Activated naive CD8-positive, alpha-beta T cell treated with anti-CD3 and anti-CD28 coated beads, Interleukin-2, amount 10 ng/mL, durations not matched to agents 7 days and 5 days (primary cell): ENCODE measurements around the gene GIMAP7. TPM values are rescaled to one million over a fixed set of nuclear protein-coding genes. Genes with fewer than 3 reads are reported as not detected.
"Not testable (repeated sequence)": the region's sequence is repeated elsewhere in the genome, so short reads cannot be mapped to it uniquely, and the experiment has no call there.

Experiments
- ATAC-seq: fragments of 150-1000 bp; cut with Tn5 transposase; one replicate; pipeline ENCODE4 v1.10.0; 2021; ENCODE audit warnings: low read depth, moderate library complexity
- POLR2A ChIA-PET: fragments of 350-600 bp; sonication (Branson Sonifier 250); formaldehyde crosslinking; loops from one replicate; lab custom pipeline; 2021; ENCODE audit warnings: antibody characterized with exemption; lab: Charles Lee
- DNase-seq: peaks from one replicate; pipeline ENCODE4 v3.0.0; 2021
- H3K27ac Mint-ChIP-seq: one replicate; pipeline ENCODE4 v1.8.0; 2022; ENCODE audit warnings: mild to moderate bottlenecking, mixed read lengths
- H3K27me3 Mint-ChIP-seq: one replicate; pipeline ENCODE4 v1.8.0; 2022; ENCODE audit warnings: mild to moderate bottlenecking, moderate library complexity, mixed read lengths
- H3K36me3 Mint-ChIP-seq: one replicate; pipeline ENCODE4 v1.8.0; 2021; ENCODE audit warnings: mild to moderate bottlenecking, mixed read lengths
- H3K4me1 Mint-ChIP-seq: one replicate; pipeline ENCODE4 v1.8.0; 2021; ENCODE audit warnings: mixed read lengths
- H3K4me3 Mint-ChIP-seq: one replicate; pipeline ENCODE4 v1.8.0; 2022; ENCODE audit warnings: mild to moderate bottlenecking, moderate library complexity, mixed read lengths
- H3K9me3 Mint-ChIP-seq: one replicate; pipeline ENCODE4 v1.8.0; 2021; ENCODE audit warnings: mixed read lengths
- total RNA-seq, 2 experiments: library from RNA; stranded (reverse); gene quantifications; one replicate each; pipeline ENCODE4 v1.2.3, GENCODE V29; 2021

GIMAP7 gene
- total RNA-seq, 2 experiments from 2014 or later = 203 to 212 TPM

DNA sequence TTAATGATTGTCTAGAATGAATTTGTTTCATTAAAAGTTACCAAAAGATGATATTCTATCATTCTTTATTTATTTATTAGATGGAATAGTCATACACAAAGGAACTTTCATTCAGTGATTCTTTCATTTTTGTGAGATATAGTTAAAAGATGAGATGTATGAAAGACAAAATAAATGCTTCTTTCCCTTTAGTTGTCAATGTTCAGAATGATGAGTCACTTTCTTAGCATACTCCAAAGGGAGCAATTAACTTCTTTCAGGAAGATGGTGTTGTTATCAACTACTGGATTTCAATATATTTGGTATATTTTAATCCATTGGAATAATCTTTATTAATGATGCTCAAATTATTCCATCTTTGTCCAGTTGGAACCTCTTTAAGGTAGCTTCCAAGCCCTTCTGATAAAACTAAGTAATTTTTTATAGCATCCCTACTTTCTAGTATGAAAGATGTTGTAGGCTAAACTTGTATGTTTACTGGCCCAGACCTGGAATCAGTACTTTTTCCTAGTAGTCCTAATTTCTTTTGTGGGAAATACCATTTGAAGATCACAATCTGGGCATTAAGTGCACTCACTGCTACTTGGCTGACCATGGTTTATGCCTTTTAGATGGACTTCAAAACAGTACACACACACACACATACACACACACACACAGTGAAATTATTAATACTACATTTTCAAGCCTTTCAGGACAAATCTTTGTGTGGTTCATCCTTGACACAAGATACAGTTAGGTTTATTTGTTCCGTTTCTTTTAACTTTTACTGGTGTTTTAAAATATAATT is 2.5 kb downstream of the GIMAP7 start:
- Mint-ChIP-seq H3K4me1 (peaks cover 36% of the 10 kb centered on the region), H3K27ac (peak overlapping the region; percentile 74)
- ATAC-seq = no peak

DNA sequence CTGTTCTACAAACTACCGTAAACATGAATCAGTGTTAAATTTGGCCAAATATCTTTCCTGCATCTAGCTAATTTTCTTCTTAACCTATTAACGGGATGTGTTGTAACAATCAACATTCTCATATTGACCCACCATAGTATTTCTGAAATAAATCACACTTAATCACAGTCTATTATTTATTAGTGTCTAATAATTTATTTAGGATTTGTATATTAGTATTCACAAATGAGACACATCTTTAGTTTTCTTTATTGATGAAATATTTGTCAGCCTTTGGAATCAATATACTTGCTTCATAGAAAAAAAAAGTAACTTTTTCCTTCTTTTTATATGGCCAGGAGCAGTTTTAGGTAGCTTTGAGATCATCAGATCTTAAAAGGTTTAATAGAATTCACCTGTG is 4.6 kb downstream of the GIMAP7 start:
- Mint-ChIP-seq H3K36me3 (peaks cover 62% of the 10 kb centered on the region), H3K4me3 (peak overlapping the region; percentile 100)

More for the DNA sequence above, 2.5 kb downstream of the GIMAP7 start:
- DNase-seq = no peak
- H3K36me3 Mint-ChIP-seq = peaks cover 44% of the 10 kb centered on the region
- H3K9me3 Mint-ChIP-seq = no peaks in the 10 kb centered on the region
- POLR2A ChIA-PET = interaction anchor here (1.1 to 8.1 kb wide), 6 partner anchors 13 to 238 kb away, joined by 3 to 212 read pairs (median 58); partner anchors contain the start of genes GIMAP1, GIMAP4 and GIMAP8
- peak overlapping the region; percentile 100 for H3K4me3 Mint-ChIP-seq
- no peaks in the 10 kb centered on the region for H3K27me3 Mint-ChIP-seq

GRCh38 chr7:150520145-150520544 is 5.5 kb downstream of the GIMAP7 start:
- Mint-ChIP-seq H3K9me3 (peaks cover 4% of the 10 kb centered on the region), H3K27me3 (no peaks in the 10 kb centered on the region), H3K27ac (peak overlapping the region; percentile 90), H3K4me3 (peak overlapping the region; percentile 100), H3K4me1 (peaks cover 25% of the 10 kb centered on the region), H3K36me3 (peaks cover 63% of the 10 kb centered on the region)
- ATAC-seq (peak; percentile 49), DNase-seq (peak; percentile 53)
- POLR2A ChIA-PET = interaction anchor here (0.6 to 8.1 kb wide), 9 partner anchors 39 to 236 kb away, joined by 3 to 103 read pairs (median 7); partner anchors contain the start of genes GIMAP1, GIMAP4, GIMAP5 and GIMAP8

More for the DNA sequence above, 4.6 kb downstream of the GIMAP7 start:
- Mint-ChIP-seq H3K9me3 (peaks cover 2% of the 10 kb centered on the region), H3K4me1 (peaks cover 24% of the 10 kb centered on the region), H3K27ac (peak overlapping the region; percentile 91), H3K27me3 (no peaks in the 10 kb centered on the region)
- ATAC-seq = no peak
- POLR2A ChIA-PET = interaction anchor here (0.9 to 8.1 kb wide), 6 partner anchors 38 to 224 kb away, joined by 3 to 103 read pairs (median 7); partner anchors contain the start of genes GIMAP2, GIMAP4 and GIMAP8
- DNase-seq = no peak

DNA sequence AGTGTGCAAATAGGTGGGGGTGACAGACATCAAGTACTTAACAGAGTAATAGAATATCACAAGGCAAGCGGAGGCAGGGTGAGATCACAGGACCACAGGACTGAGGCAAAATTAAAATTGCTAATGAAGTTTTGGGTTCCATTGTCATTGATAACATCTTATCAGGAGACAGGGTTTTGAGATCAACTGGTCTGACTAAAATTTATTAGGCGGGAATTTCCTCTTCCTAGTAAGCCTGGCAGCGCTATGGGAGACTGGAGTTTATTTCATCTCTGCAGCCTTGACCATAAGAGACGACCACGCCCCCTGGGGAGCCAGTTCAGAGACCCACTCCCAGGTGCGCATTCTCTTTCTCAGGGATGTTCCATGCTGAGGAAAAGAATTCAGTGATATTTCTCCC is 8.3 kb downstream of the GIMAP7 start:
- POLR2A ChIA-PET = not testable (repeated sequence)

GRCh38 chr7:150524018-150524417 is 9.3 kb downstream of the GIMAP7 start:
- peaks cover 32% of the 10 kb centered on the region for H3K4me1 Mint-ChIP-seq

More for the DNA sequence above, 8.3 kb downstream of the GIMAP7 start:
- DNase-seq, H3K27me3 Mint-ChIP-seq, ATAC-seq, H3K27ac Mint-ChIP-seq: not testable (repeated sequence)
- peaks cover 71% of the 10 kb centered on the region for H3K36me3 Mint-ChIP-seq
- H3K4me1 Mint-ChIP-seq = peaks cover 34% of the 10 kb centered on the region
- peaks cover 12% of the 10 kb centered on the region for H3K9me3 Mint-ChIP-seq
- peak overlapping the region; percentile 59 for H3K4me3 Mint-ChIP-seq

GRCh38 chr7:150531704-150532103 is 17.0 kb downstream of the GIMAP7 start:
- Mint-ChIP-seq H3K9me3 (peaks cover 50% of the 10 kb centered on the region), H3K27me3 (no peaks in the 10 kb centered on the region), H3K27ac (no peak overlapping the region), H3K4me1 (peaks cover 10% of the 10 kb centered on the region), H3K4me3 (no peak overlapping the region), H3K36me3 (peaks cover 60% of the 10 kb centered on the region)
- ATAC-seq (no peak), DNase-seq (no peak)
- POLR2A ChIA-PET = no interaction called here

More at GRCh38 chr7:150524018-150524417, 9.3 kb downstream of the GIMAP7 start:
- H3K9me3 Mint-ChIP-seq = peaks cover 21% of the 10 kb centered on the region
- DNase-seq (no peak), ATAC-seq (peak; percentile 43)
- peaks cover 74% of the 10 kb centered on the region for H3K36me3 Mint-ChIP-seq
- H3K27me3 Mint-ChIP-seq = no peaks in the 10 kb centered on the region
- POLR2A ChIA-PET = no interaction called here
- H3K27ac Mint-ChIP-seq = no peak overlapping the region
- no peak overlapping the region for H3K4me3 Mint-ChIP-seq

DNA sequence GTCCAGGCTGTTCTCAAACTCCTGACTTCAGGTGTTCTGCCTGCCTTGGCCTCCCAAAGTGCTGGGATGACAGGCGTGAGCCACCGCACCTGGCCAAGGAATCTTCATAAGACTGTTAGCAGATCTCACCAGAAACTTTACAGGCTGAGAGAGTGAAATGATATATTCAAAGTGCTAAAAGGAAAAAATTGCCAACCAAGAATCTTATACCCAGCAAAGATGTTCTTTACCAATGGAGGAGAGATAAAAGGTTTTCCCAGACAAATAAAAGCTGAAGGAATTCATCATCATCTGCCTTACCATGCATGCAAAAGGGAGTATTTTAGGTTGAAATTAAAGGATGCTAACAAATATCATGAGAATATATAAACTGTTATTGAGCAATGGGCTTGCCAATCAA is 23.6 kb downstream of the GIMAP7 start:
- POLR2A ChIA-PET = no interaction called here
- Mint-ChIP-seq H3K36me3 (peaks cover 41% of the 10 kb centered on the region), H3K9me3 (peaks cover 34% of the 10 kb centered on the region), H3K4me1 (peaks cover under 1% of the 10 kb centered on the region), H3K27me3 (no peaks in the 10 kb centered on the region), H3K4me3 (no peak overlapping the region), H3K27ac (no peak overlapping the region)
- ATAC-seq = no peak
- no peak for DNase-seq

DNA sequence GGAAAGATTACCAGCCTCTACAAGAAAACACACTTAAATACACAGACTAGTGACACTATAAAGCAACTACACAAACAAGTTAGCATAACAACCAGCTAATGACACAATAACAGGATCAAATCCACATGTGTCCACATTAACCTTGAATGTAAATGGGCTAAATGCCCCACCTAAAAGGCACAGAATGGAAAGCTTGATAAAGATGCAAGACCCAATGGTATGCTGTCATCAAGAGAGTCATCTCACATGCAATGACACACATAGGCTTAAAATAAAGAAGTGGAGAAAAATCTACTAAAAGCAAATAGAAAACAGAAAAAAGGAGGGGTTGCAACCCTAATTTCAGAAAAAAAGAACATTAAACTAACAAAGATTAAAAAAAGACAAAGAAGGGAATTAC is 38.5 kb downstream of the GIMAP7 start:
- H3K27me3 Mint-ChIP-seq = no peaks in the 10 kb centered on the region
- H3K4me1 Mint-ChIP-seq = peaks cover 16% of the 10 kb centered on the region
- no peak overlapping the region for H3K27ac Mint-ChIP-seq
- no peak overlapping the region for H3K4me3 Mint-ChIP-seq
- DNase-seq = no peak
- POLR2A ChIA-PET = interaction anchor here (0.8 to 1.7 kb wide), 2 partner anchors 10 to 17 kb away, joined by 3 read pairs; no protein-coding TSS in a partner anchor
- ATAC-seq = no peak
- H3K36me3 Mint-ChIP-seq = peaks cover 57% of the 10 kb centered on the region
- peaks cover 35% of the 10 kb centered on the region for H3K9me3 Mint-ChIP-seq

DNA sequence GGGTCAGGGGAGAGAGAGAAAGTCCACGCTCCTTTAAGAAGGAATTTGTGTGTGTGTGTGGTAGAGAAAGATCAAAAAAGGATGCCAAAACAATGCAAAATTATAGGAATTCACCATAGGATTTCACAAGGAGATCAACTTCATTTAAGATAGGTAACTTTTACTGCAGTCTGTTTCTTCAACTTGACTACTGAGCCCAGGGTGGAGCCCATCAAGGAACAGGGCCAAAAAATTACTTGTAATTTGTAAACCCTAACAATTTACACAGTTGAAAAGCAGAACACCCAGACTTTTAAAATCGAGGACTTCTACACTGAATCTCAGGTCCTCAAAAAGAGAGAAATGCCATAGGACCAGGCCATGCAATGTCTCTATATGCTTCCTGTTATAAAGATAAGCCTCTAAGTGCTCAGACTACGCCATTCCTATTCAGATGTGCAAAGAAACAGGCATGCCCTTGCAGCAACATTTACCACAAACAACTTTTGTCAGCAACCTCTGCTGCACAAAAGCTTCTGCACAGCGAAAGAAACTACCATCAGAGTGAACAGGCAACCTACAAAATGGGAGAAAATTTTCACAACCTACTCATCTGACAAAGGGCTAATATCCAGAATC is 42.0 kb downstream of the GIMAP7 start:
- peaks cover 39% of the 10 kb centered on the region for H3K9me3 Mint-ChIP-seq
- H3K36me3 Mint-ChIP-seq = peaks cover 68% of the 10 kb centered on the region
- no peak for DNase-seq
- H3K4me3 Mint-ChIP-seq = peak overlapping the region; percentile 65
- peak; percentile 98 for ATAC-seq
- H3K27ac Mint-ChIP-seq = peak overlapping the region; percentile 96
- H3K27me3 Mint-ChIP-seq = no peaks in the 10 kb centered on the region
- POLR2A ChIA-PET = no interaction called here
- peaks cover 24% of the 10 kb centered on the region for H3K4me1 Mint-ChIP-seq

DNA sequence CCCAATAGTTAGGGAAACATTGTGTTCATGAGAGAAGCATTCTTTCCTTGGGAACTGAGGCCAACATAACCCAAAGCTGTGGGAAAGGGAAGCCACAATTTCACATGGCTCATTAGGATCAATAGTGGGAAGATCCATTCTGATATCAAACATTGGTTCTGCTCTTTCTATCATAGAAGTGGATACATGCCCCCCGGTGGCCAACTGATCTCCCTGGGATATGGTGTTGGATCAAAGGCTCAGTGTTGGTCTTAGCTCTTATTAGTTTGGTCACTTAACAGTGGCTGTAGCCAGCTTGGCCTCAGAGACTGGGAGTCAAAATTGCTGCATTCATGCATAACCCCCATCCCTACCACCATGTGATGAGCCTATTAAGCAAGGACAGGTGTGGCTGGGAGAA is 45.8 kb downstream of the GIMAP7 start:
- DNase-seq = no peak
- no peak for ATAC-seq
- Mint-ChIP-seq H3K4me3 (no peak overlapping the region), H3K36me3 (peaks cover 48% of the 10 kb centered on the region), H3K4me1 (peaks cover 52% of the 10 kb centered on the region), H3K27me3 (no peaks in the 10 kb centered on the region), H3K9me3 (peaks cover 22% of the 10 kb centered on the region), H3K27ac (no peak overlapping the region)
- POLR2A ChIA-PET = no interaction called here

DNA sequence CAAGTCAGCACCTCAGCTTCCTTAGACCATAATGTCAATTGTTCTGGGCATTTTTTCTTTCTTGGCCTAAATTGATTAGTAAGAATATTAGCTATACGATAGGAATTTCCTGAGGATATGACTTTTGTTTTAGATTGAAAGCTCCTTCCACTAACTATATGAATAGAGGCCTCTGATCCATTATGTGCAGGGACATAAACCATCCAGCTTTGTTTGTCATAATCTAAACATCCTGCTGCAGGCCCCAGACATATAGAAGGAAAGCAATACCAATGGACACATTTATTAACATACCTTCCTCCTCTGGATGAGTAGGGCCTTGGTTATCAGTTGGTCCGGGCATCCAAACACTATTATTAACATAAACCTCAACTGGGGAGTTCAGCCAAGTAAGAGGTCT is 48.2 kb downstream of the GIMAP7 start:
- Mint-ChIP-seq H3K27me3 (no peaks in the 10 kb centered on the region), H3K4me1 (peaks cover 49% of the 10 kb centered on the region), H3K36me3 (peaks cover 45% of the 10 kb centered on the region), H3K9me3 (peaks cover 22% of the 10 kb centered on the region), H3K27ac (peak overlapping the region; percentile 82), H3K4me3 (peak overlapping the region; percentile 42)
- POLR2A ChIA-PET = interaction anchor here (0.5 to 1.5 kb wide), 6 partner anchors 10 to 196 kb away, joined by 3 to 5 read pairs (median 3); partner anchors contain the start of genes GIMAP1 and GIMAP8
- DNase-seq (no peak), ATAC-seq (no peak)

DNA sequence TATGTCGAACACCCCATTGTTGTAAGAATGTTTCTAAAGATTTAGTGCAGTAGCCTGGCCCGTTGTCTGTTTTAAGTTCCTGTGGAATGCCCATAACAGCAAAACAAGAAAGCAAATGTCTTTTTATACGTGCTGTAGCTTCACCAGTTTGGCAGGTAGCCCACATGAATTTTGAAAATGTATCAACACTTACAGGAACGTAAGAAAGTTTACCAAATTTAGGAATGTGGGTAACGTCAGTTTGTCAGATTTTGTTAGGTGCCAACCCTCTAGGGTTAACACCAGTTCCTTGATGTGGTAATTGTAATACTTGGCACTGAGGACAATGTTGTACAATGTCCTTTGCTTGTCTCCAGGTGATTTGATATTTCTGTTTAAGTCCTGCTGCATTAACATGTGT is 49.3 kb downstream of the GIMAP7 start:
- no peak for DNase-seq
- Mint-ChIP-seq H3K4me3 (peak overlapping the region; percentile 42), H3K27me3 (no peaks in the 10 kb centered on the region), H3K27ac (peak overlapping the region; percentile 82), H3K9me3 (peaks cover 22% of the 10 kb centered on the region), H3K4me1 (peaks cover 50% of the 10 kb centered on the region), H3K36me3 (peaks cover 41% of the 10 kb centered on the region)
- POLR2A ChIA-PET = interaction anchor here (0.9 to 7.3 kb wide), 9 partner anchors 11 to 114 kb away, joined by 3 to 81 read pairs (median 4); partner anchors contain the start of genes GIMAP7 and GIMAP8
- no peak for ATAC-seq

DNA sequence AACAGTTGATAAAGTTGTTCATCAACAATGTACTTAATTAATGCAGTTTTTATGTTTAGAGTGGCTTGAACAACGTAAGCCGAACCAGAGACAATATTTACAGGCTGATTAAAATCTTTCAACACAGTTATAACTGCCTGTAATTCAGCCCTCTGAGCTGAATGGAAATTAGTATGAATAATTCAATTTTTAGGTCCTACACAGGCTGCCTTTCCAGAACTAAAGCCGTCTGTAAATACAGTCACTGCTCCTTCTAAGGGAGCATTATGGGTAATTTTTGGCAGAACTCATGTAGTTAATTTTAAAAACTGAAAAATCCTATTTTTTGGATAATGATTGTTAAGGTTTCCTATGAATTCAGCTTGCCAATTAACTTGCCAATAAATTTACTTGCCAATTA is 49.9 kb downstream of the GIMAP7 start:
- Mint-ChIP-seq H3K9me3 (peaks cover 20% of the 10 kb centered on the region), H3K27me3 (no peaks in the 10 kb centered on the region), H3K27ac (peak overlapping the region; percentile 82), H3K4me1 (peaks cover 56% of the 10 kb centered on the region), H3K36me3 (peaks cover 43% of the 10 kb centered on the region), H3K4me3 (peak overlapping the region; percentile 42)
- POLR2A ChIA-PET = interaction anchor here (0.9 to 7.3 kb wide), 7 partner anchors 44 to 114 kb away, joined by 3 to 81 read pairs (median 4); partner anchors contain the start of genes GIMAP7 and GIMAP8
- ATAC-seq = no peak
- DNase-seq = no peak
